GM20000 (cell line): Measurements from ENCODE around the gene DSTYK.
A peak's percentile ranks its signal among the peaks of the same experiment; 100 is the strongest.
"Not testable (repeated sequence)": the region's sequence is repeated elsewhere in the genome, so short reads cannot be mapped to it uniquely, and the experiment has no call there.

Experiments used
- DNase-seq: peaks from one replicate; pipeline ENCODE4 v3.0.0; 2012; ENCODE audit warnings: low spot score
- TF ChIP-seq, protein P1 (sequence below): IDR thresholded peaks from 2 replicates; pipeline ENCODE4 v1.5.1; 2012; ENCODE audit warnings: mild to moderate bottlenecking, control low read depth; ENCODE audit errors: extremely low read depth, missing control alignments

Gene DSTYK

DNA sequence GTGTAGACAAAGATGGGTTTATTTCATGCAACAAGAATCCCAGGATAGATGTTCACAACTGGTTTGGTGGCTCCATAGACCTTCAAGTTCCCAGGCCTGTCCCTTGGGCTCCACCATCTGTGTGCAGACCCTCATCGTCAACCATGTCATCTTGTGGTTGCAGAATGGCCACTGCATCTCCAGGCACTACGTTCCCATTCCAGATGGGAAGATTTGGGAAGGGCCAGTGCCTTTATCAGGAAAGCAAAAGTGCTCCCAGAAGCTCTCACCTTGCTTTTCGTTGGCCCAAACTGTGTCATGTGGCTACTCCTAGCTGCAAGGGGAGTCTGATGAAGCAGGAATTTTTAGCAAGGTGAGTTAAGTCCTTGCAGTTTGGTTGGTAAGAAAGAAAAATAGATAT, 29.1 kb upstream of the DSTYK start:
- TF ChIP-seq, protein P1, sequence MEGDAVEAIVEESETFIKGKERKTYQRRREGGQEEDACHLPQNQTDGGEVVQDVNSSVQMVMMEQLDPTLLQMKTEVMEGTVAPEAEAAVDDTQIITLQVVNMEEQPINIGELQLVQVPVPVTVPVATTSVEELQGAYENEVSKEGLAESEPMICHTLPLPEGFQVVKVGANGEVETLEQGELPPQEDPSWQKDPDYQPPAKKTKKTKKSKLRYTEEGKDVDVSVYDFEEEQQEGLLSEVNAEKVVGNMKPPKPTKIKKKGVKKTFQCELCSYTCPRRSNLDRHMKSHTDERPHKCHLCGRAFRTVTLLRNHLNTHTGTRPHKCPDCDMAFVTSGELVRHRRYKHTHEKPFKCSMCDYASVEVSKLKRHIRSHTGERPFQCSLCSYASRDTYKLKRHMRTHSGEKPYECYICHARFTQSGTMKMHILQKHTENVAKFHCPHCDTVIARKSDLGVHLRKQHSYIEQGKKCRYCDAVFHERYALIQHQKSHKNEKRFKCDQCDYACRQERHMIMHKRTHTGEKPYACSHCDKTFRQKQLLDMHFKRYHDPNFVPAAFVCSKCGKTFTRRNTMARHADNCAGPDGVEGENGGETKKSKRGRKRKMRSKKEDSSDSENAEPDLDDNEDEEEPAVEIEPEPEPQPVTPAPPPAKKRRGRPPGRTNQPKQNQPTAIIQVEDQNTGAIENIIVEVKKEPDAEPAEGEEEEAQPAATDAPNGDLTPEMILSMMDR: no peak
- DNase-seq: no peak

DNA sequence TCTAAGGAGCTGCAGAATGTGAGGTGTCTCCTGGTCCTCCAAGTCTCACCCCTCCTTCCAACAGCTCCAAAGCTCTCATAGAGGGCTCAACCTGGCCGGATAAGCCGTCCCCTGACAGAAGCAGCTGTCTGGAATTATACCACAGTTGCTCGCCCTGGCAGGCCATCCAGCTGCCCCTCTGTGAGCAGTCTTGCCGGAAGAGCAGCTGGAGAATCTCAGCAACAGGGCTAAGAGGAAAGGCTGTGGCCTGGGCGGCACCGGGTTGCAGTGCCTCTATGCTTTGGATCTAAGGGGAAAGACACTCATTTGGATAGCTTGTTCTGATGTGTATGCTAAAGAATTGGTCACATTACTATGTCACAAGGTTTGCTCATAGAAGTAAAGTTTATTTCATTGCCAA, 28.6 kb upstream of the DSTYK start:
- TF ChIP-seq, protein P1: no peak
- DNase-seq: no peak

DNA sequence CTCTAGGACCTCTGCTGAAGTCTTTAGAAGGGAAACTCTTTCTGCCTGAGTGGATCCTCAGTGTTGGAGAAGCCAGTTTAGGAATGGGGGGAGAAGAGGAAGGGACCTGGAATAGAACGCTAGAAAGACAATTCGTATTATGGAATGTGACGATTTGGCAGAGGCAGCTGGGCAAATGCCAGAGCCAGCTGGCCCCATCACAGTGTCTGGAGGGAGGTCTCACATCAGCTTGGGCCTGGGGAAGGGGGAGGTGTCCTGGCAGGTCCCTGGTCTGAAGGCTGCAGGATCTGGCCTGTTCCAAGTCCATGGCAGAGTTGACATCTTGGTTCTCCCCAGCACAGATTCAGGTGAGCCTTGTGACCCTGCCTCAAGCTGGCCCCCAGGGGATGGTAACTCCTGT, 27.6 kb upstream of the DSTYK start:
- TF ChIP-seq, protein P1: no peak
- no peak for DNase-seq

DNA sequence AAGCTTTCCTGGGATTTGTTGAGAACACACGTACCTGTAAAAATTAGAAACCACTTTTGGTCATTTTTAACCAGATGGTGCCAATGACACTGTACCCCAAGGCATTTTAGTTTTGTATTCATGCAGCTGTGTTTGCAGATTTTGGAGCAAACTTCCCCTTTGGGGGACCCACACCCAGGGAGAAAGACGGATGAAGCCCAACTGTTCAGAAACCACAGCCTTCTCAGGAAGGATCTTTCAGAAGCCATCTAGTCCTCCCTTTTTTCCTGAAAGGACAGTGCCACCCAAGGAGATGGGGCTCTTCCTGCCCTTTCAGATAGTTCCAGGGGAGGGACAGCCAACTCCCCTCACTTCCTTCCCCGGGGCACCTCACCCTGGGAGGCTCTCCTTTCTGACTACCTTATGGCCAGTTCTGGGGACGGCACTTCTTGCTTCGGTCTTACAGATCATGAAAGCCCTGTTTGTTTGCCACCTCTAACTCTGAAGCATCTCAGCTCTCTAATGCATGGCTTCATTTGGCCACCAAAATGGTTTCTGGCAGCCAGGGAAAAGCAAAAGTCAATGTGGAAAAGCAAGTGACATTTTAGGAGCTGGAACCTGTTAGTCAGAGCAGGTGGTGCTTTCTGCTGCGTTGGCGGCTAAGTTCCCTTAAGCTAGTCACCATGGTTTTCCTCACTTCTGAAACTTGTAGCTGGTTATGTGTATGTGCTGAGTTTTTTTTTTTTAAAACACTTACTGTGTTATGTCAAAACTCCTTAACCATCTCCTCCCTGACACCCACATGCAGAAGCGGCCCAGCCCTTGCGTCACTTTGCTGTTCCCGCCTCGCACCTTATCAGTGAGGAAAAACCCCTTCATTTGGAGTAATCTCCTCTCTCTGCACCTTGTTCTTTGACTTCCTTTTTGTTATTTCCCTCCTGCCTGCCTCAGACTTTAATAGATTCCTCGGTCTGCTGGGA, 26.3 kb upstream of the DSTYK start:
- DNase-seq: peak; percentile 59
- TF ChIP-seq, protein P1: no peak

- DNase-seq: no peak
- TF ChIP-seq, protein P1: no peak
Measured at GRCh38 chr1:205236951-205237475, 25.5 kb upstream of the DSTYK start.

GRCh38 chr1:205236526-205236925, 25.0 kb upstream of the DSTYK start:
- TF ChIP-seq, protein P1: no peak
- DNase-seq: no peak

- DNase-seq: no peak
- TF ChIP-seq, protein P1: no peak
Measured at GRCh38 chr1:205235951-205236350, 24.4 kb upstream of the DSTYK start.

DNA sequence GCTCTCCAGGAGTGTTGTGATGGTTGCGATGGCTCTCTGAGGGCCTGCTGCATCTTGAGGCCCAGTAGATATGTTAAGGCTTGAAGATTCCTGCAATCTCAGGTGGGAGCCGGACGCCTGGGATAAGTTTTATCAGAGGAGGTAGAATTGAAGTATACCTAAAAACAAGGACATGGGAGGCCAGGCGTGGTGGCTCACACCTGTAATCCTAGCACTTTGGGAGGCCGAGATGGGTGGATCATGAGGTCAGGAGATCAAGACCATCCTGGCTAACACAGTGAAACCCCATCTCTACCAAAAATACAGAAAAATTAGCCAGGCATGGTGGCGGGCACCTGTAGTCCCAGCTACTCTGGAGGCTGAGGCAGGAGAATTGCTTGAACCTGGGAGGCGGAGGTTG, 22.5 kb upstream of the DSTYK start:
- DNase-seq: not testable (repeated sequence)
